Neural crest cell (in vitro differentiated cells): ENCODE data around the gene CIDEC. TPM values are rescaled to one million over a fixed set of nuclear protein-coding genes. Genes with fewer than 3 reads are reported as not detected.

Experiments used
- DNase-seq: peaks from one replicate; pipeline ENCODE4 v3.0.0; 2021; ENCODE audit warnings: low read depth, mixed read lengths, low spot score
- H3K27ac Mint-ChIP-seq: one replicate; pipeline ENCODE4 v1.8.0; 2021; ENCODE audit warnings: mild to moderate bottlenecking, mixed read lengths; ENCODE audit not compliant: unreplicated experiment
- H3K27me3 Mint-ChIP-seq: 2 replicates; pipeline ENCODE4 v1.8.0; 2021; ENCODE audit warnings: low read depth, mild to moderate bottlenecking, mixed read lengths
- H3K36me3 Mint-ChIP-seq: 2 replicates; pipeline ENCODE4 v1.8.0; 2021; ENCODE audit warnings: low read depth, mild to moderate bottlenecking, mixed read lengths
- H3K4me1 Mint-ChIP-seq: 2 replicates; pipeline ENCODE4 v1.8.0; 2021; ENCODE audit warnings: mixed read lengths
- H3K4me3 Mint-ChIP-seq: one replicate; pipeline ENCODE4 v1.8.0; 2021; ENCODE audit warnings: mild to moderate bottlenecking, mixed read lengths
- H3K9me3 Mint-ChIP-seq: 2 replicates; pipeline ENCODE4 v1.8.0; 2021; ENCODE audit warnings: mixed read lengths
- total RNA-seq: library from RNA; stranded (reverse); gene quantifications from 2 replicates; pipeline ENCODE4 v1.2.1, GENCODE V29; 2021
- TF ChIP-seq, protein P1 (sequence below): fragments of 200-600 bp; sonication (generic); conservative IDR thresholded peaks from 2 replicates; pipeline ENCODE4 v1.5.0; 2021; ENCODE audit warnings: antibody characterized with exemption, mild to moderate bottlenecking

CIDEC gene
- total RNA-seq, 1 donor from 2014 or later, result not detected

- Mint-ChIP-seq H3K4me3 (peak overlapping the region; percentile 84), H3K9me3 (no peaks in the 10 kb centered on the region), H3K27ac (peak overlapping the region; percentile 75), H3K27me3 (no peaks in the 10 kb centered on the region), H3K36me3 (no peaks in the 10 kb centered on the region), H3K4me1 (peaks cover 13% of the 10 kb centered on the region)
- DNase-seq, result no peak
- TF ChIP-seq, protein P1, sequence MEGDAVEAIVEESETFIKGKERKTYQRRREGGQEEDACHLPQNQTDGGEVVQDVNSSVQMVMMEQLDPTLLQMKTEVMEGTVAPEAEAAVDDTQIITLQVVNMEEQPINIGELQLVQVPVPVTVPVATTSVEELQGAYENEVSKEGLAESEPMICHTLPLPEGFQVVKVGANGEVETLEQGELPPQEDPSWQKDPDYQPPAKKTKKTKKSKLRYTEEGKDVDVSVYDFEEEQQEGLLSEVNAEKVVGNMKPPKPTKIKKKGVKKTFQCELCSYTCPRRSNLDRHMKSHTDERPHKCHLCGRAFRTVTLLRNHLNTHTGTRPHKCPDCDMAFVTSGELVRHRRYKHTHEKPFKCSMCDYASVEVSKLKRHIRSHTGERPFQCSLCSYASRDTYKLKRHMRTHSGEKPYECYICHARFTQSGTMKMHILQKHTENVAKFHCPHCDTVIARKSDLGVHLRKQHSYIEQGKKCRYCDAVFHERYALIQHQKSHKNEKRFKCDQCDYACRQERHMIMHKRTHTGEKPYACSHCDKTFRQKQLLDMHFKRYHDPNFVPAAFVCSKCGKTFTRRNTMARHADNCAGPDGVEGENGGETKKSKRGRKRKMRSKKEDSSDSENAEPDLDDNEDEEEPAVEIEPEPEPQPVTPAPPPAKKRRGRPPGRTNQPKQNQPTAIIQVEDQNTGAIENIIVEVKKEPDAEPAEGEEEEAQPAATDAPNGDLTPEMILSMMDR, result no peak
These were observed 36.3 kb upstream of the CIDEC start for GRCh38 chr3:9916346-9916733.

GRCh38 chr3:9915254-9916141, 35.4 kb upstream of the CIDEC start:
- no peaks in the 10 kb centered on the region for H3K27me3 Mint-ChIP-seq
- peak overlapping the region; percentile 84 for H3K4me3 Mint-ChIP-seq
- H3K36me3 Mint-ChIP-seq, result no peaks in the 10 kb centered on the region
- H3K9me3 Mint-ChIP-seq, result no peaks in the 10 kb centered on the region
- H3K4me1 Mint-ChIP-seq, result peaks cover 13% of the 10 kb centered on the region
- DNase-seq, result peak; percentile 58
- no peak overlapping the region for H3K27ac Mint-ChIP-seq
- TF ChIP-seq, protein P1, result peak; percentile 51

DNA sequence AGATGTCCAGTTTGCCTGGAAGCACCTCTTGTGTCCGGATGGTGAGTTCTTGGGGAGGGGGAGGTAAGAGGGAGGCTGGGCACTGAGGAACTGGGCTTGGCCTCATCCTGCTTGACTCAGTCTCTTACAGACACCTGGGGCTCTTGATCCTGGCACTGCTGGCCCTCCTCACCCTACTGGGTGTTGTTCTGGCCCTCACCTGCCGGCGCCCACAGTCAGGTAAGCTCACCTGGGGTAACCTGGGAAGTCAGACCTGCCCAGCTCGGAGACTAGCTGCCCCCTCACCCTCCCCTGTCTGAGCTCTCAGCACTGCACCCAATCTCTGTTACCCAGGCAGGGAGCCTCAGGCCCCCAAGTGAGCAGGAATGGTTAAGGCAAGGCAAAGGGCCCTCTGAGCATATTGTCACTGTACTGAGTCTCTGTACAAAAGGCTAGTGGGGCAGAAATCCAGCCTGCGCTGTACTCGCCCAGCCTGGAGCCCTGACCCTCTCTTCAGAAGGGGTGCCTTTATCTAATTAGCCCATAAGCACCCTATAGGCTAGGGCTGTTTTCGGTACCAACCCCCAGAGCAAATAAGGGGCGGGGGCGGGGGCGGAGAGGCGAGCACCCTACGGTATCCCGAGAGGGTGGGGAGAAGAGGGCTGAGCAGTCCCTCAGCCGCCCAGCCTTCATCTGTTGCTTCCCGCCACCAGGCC, 34.7 kb upstream of the CIDEC start:
- Mint-ChIP-seq H3K36me3 (no peaks in the 10 kb centered on the region), H3K27me3 (no peaks in the 10 kb centered on the region), H3K4me3 (peak overlapping the region; percentile 51), H3K4me1 (peaks cover 13% of the 10 kb centered on the region), H3K27ac (no peak overlapping the region), H3K9me3 (no peaks in the 10 kb centered on the region)
- TF ChIP-seq, protein P1, result no peak
- no peak for DNase-seq

DNA sequence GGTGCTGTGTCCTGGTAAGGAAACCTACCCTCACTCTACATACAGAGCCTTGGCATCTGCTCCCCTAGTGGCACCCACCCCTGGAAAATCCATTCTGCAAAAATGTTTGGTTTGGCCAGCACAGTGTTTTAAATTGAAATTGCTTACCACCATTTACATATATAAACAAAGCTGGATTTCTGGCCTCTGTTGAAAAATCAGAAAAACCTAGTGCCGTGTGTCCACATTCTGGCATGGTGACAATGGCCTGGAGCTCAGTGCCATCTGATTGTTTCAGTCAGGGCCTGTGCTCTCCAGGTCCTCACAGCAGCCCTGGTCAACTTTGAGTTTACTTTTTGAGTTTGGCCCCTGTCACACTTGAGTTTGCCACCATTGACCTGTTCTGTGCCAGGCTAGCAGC, 34.0 kb upstream of the CIDEC start:
- TF ChIP-seq, protein P1, result no peak
- peaks cover 13% of the 10 kb centered on the region for H3K4me1 Mint-ChIP-seq
- H3K27me3 Mint-ChIP-seq, result no peaks in the 10 kb centered on the region

GRCh38 chr3:9913601-9914000, 33.5 kb upstream of the CIDEC start:
- Mint-ChIP-seq H3K9me3 (no peaks in the 10 kb centered on the region), H3K27ac (no peak overlapping the region), H3K36me3 (no peaks in the 10 kb centered on the region), H3K4me1 (peaks cover 13% of the 10 kb centered on the region), H3K27me3 (no peaks in the 10 kb centered on the region), H3K4me3 (peak overlapping the region; percentile 49)
- DNase-seq, result no peak
- TF ChIP-seq, protein P1, result no peak

More for the DNA sequence above, 34.0 kb upstream of the CIDEC start:
- no peak for DNase-seq
- H3K9me3 Mint-ChIP-seq, result no peaks in the 10 kb centered on the region
- no peak overlapping the region for H3K27ac Mint-ChIP-seq
- H3K36me3 Mint-ChIP-seq, result no peaks in the 10 kb centered on the region
- H3K4me3 Mint-ChIP-seq, result peak overlapping the region; percentile 49
